ENCODE data around the gene HYDIN. TPM values are rescaled to one million over a fixed set of nuclear protein-coding genes. Genes with fewer than 3 reads are reported as not detected.

HYDIN gene
- total RNA-seq, 4 donors from 2014 or later: 0.35 to 10.3 (median 4.3) TPM

DNA sequence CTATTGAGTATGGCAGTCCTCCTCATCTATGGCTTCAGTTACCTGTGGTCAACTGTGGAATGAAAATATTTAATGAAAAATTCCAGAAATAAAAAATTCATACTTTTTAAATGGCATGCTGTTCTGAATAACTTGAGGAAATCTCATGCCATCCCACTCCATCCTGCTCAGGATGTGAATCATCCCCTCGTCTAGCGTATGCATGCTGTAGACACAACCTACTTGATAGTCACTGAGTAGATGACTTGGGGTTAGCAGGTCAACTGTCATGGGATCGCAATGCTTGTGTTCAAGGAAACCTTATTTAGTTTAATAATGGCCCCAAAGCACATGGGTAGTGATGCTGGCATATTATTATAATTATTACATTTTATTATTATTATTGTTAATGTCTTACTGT, 424.7 kb downstream of the HYDIN start:
- H3K4me3 ChIP-seq: no peak overlapping the region
- H3K27me3 ChIP-seq: peaks cover 49% of the 10 kb centered on the region
- 51 to 75% methylated on average over 2 to 3 of the region's 3 CpGs for WGBS, 2 donors (ENCODE audit: low coverage in 1 of 2)
- no peak overlapping the region for H3K27ac ChIP-seq
- peaks cover 0 to 8% (median 0%) of the 10 kb centered on the region in 3 donors for H3K9me3 ChIP-seq
- ATAC-seq: no peak
- TF ChIP-seq, protein P1, sequence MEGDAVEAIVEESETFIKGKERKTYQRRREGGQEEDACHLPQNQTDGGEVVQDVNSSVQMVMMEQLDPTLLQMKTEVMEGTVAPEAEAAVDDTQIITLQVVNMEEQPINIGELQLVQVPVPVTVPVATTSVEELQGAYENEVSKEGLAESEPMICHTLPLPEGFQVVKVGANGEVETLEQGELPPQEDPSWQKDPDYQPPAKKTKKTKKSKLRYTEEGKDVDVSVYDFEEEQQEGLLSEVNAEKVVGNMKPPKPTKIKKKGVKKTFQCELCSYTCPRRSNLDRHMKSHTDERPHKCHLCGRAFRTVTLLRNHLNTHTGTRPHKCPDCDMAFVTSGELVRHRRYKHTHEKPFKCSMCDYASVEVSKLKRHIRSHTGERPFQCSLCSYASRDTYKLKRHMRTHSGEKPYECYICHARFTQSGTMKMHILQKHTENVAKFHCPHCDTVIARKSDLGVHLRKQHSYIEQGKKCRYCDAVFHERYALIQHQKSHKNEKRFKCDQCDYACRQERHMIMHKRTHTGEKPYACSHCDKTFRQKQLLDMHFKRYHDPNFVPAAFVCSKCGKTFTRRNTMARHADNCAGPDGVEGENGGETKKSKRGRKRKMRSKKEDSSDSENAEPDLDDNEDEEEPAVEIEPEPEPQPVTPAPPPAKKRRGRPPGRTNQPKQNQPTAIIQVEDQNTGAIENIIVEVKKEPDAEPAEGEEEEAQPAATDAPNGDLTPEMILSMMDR (IDR thresholded peaks at IDR 0.05): no peak
- TF ChIP-seq POLR2AphosphoS5 (IDR thresholded peaks at IDR 0.05) (no peak), POLR2A (IDR thresholded peaks at IDR 0.05) (no peak), EP300 (IDR thresholded peaks at IDR 0.05) (no peak)
- peaks cover 0 to 7% (median 0%) of the 10 kb centered on the region in 3 donors for H3K4me1 ChIP-seq
- no peaks in the 10 kb centered on the region for H3K36me3 ChIP-seq

DNA sequence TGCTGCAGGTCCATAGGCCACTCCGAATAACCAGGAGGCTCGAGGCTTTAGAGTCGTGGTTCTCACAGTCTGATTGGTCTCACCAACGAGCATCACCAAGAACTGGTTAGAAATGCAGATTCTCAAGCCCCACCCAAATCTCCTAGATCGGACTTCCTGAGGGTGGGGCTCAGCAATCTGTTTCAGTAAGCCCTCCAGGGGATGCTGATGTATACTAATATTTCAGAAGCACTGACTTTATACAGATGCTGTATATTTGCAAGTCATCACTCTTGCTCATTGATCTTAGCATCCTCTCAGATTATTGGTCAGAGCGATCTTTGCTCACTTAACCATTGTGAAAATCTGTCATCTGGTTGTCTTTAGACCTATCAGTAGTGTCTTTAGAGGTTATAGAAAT, 425.1 kb downstream of the HYDIN start:
- ATAC-seq: no peak
- TF ChIP-seq POLR2AphosphoS5 (IDR thresholded peaks at IDR 0.05) (no peak), EP300 (IDR thresholded peaks at IDR 0.05) (no peak), POLR2A (IDR thresholded peaks at IDR 0.05) (no peak)
- TF ChIP-seq, protein P1 (IDR thresholded peaks at IDR 0.05): no peak
- Histone ChIP-seq H3K27me3 (peaks cover 47% of the 10 kb centered on the region), H3K4me1 (peaks cover 0 to 10% (median 1%) of the 10 kb centered on the region in 3 donors), H3K4me3 (no peak overlapping the region), H3K9me3 (peaks cover 0 to 8% (median 0%) of the 10 kb centered on the region in 3 donors), H3K36me3 (no peaks in the 10 kb centered on the region), H3K27ac (no peak overlapping the region)
- 79% methylated on average over 3 of the region's 6 CpGs; no CpG with 5 or more reads in 1 of the 2 donors for WGBS, 2 donors (ENCODE audit: low coverage in 1 of 2)

DNA sequence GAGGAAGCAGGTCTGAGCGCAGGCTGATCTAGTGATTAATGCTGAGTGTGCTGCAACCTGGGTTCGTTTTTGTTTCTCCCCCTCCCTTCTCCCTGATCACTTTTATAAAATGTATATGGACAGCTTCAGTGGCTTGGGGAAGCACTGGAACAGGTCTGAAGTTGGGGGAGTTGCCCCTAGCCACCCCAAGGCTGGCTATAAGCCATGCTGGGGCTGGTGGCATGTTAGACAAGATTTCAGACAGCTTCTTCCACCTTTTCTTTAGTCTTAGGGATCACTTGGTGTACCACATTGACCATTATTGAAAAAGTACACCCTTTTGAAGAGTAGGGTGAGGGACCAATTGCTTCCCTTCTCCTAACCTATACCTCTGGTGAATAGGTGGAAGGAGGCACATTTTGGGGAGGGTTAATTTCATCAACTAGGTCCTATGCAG, 425.8 kb downstream of the HYDIN start:
- WGBS, 2 donors (ENCODE audit: low coverage in 1 of 2): 40% methylated on average over 2 of the region's 2 CpGs; no CpG with 5 or more reads in 1 of the 2 donors

DNA sequence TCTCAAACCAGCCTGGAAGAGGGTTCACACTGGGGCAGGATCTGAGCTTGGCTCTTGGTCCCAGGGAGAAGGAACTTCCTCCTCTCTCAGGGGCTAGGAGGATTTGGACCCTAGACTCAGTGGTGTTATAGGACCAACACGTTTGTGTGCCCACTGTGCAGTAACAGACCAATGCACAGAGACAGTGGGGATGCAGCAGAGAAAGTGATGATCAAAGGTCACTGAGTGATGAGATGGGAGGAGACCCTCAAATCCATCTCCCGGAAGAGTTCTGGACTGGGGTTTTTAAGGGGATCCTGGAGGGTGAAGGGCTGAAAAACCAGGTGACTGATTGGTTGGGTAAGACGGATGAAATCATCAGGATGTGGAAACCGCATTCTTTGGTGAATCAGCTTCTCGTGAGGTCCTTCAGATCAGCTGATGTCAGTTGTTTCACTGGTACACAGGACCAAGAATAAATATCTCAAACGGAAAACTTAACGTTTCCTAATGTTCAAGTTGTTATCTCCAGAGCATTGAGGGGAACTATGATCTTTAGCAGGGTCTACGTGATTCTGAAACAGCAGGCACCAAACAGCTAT, 426.3 kb downstream of the HYDIN start:
- Histone ChIP-seq H3K4me3 (no peak overlapping the region), H3K4me1 (peaks cover 0 to 21% (median 7%) of the 10 kb centered on the region in 3 donors), H3K27me3 (peaks cover 36% of the 10 kb centered on the region), H3K9me3 (peaks cover 0 to 8% (median 0%) of the 10 kb centered on the region in 3 donors), H3K36me3 (no peaks in the 10 kb centered on the region), H3K27ac (no peak overlapping the region)
- TF ChIP-seq EP300 (IDR thresholded peaks at IDR 0.05) (no peak), POLR2AphosphoS5 (IDR thresholded peaks at IDR 0.05) (no peak), POLR2A (IDR thresholded peaks at IDR 0.05) (no peak)
- TF ChIP-seq, protein P1 (IDR thresholded peaks at IDR 0.05): no peak
- WGBS, 2 donors (ENCODE audit: low coverage in 1 of 2): 48 to 78% methylated on average over 6 to 7 of the region's 8 CpGs
- no peak for ATAC-seq

More for the DNA sequence above, 425.8 kb downstream of the HYDIN start:
- Histone ChIP-seq H3K27ac (no peak overlapping the region), H3K27me3 (peaks cover 41% of the 10 kb centered on the region), H3K4me3 (no peak overlapping the region), H3K4me1 (peaks cover 0 to 16% (median 7%) of the 10 kb centered on the region in 3 donors), H3K9me3 (peaks cover 0 to 8% (median 0%) of the 10 kb centered on the region in 3 donors), H3K36me3 (no peaks in the 10 kb centered on the region)
- TF ChIP-seq, protein P1 (IDR thresholded peaks at IDR 0.05): no peak
- no peak for TF ChIP-seq EP300 (IDR thresholded peaks at IDR 0.05)
- no peak for TF ChIP-seq POLR2A (IDR thresholded peaks at IDR 0.05)
- TF ChIP-seq POLR2AphosphoS5 (IDR thresholded peaks at IDR 0.05): no peak
- ATAC-seq: no peak

DNA sequence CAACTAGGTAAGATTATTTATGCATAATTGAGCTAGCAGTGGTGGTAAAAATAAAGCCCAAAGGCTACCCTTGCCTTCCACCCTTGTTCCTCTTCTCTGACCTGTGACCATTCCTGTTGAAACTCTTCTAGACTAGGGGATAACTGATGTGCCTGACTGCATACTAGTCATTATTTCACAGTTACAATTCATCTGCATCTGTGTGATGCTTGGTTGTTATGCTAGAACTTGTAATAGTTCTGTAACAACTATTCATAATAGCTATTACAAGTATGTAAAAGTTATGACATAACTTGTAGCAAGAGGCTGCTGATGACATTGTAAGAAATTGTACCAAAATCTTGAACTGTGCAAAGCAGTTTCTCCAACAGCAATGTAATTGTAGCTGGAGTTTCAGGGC, 427.2 kb downstream of the HYDIN start:
- peaks cover 0 to 8% (median 0%) of the 10 kb centered on the region in 3 donors for H3K9me3 ChIP-seq
- peaks cover 0 to 5% of the 10 kb centered on the region in 2 donors for H3K36me3 ChIP-seq
- TF ChIP-seq, protein P1 (IDR thresholded peaks at IDR 0.05): no peak
- TF ChIP-seq POLR2A (IDR thresholded peaks at IDR 0.05) (no peak), POLR2AphosphoS5 (IDR thresholded peaks at IDR 0.05) (no peak), EP300 (IDR thresholded peaks at IDR 0.05) (no peak)
- no peak overlapping the region for H3K4me3 ChIP-seq
- H3K27ac ChIP-seq: no peak overlapping the region
- ATAC-seq: no peak
- H3K27me3 ChIP-seq: peaks cover 26% of the 10 kb centered on the region
- H3K4me1 ChIP-seq: peaks cover 0 to 27% (median 10%) of the 10 kb centered on the region in 3 donors

Measured in gastroesophageal sphincter (tissue), 4 donors.